MM.1S (cell line): ENCODE measurements around the gene TNK1.

Source experiments
- CTCF ChIP-seq: fragments of 300-600 bp; sonication (generic); IDR thresholded peaks from 2 replicates; pipeline ENCODE4 v1.5.1; 2016; ENCODE audit warnings: antibody characterized with exemption, low read length, mixed read lengths
- EZH2phosphoT487 ChIP-seq: fragments of 300-600 bp; sonication (generic); IDR thresholded peaks from 2 replicates; pipeline ENCODE4 v1.6.1; 2018; ENCODE audit warnings: antibody characterized with exemption, low read length

GRCh38 chr17:7403043-7403726 lies 22.3 kb downstream of the TNK1 start:
- TF ChIP-seq CTCF (no peak), EZH2phosphoT487 (no peak)
